Kidney tubule cell (primary cell): ENCODE data around the gene TCERG1L.
"Not testable (repeated sequence)": the region's sequence is repeated elsewhere in the genome, so short reads cannot be mapped to it uniquely, and the experiment has no call there.

Source experiments
- DNase-seq: peaks from one replicate; pipeline ENCODE4 v3.0.0-alpha.2; 2018; ENCODE audit warnings: low spot score

The TCERG1L gene

DNA sequence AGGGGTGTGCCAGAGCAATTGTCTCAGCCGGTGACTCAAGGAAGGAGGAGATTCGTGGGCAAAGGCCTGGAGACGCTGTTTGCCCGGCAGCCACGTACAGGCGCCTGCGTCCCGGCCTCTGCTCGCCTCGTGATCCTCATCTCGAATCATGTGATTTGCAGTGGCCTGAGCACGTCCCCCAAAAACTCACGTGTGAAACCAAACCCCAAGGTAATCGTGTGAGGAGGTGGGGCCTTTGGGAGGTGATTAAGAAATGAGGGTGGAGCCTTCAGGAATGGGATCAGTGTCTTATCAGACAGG is 226.8 kb downstream of the TCERG1L start:
- no peak for DNase-seq

DNA sequence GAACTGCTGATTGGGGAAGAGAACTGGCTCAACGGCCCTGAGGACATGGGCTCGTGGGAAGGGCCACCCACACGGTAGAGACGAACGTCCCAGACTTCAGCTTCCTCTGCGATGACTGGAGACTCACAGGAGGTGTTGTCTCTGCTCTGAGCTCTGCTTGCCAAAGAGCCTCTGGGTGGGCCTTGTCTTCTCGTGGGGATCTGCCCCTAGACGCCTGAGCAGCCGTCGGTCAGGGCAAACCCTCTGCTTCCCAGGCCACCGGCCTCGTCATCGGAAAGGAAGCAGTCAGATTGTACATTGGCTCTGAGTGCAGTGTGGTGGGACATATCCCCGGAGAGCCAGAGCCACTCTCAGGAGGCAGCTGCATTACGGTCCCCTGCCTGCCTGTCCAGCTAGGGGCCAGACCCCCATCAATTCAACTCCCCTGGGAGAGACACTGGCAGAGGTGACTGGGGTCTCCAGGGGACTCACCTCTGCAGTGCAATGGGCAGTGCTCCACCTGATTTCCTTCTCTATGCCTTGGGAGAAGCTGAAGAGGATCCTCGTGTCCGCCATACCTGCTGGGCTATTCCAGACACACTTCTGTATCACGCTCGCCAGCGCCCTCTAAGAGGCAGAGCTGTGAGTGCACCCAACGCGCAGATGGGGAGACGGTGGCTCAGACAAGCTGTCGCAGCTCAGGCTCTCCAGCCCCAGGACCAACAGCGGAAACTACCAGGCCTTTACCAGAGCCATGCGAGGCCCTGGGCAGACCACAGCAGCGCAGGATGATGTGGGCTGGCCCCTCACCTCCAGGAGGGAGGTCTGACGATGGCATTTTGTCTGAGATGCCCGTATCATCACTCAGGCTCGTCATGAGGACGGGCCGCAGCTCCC is 227.4 kb downstream of the TCERG1L start:
- no peak for DNase-seq

- no peak for DNase-seq
These were observed 228.5 kb downstream of the TCERG1L start for GRCh38 chr10:131082991-131083481.

DNA sequence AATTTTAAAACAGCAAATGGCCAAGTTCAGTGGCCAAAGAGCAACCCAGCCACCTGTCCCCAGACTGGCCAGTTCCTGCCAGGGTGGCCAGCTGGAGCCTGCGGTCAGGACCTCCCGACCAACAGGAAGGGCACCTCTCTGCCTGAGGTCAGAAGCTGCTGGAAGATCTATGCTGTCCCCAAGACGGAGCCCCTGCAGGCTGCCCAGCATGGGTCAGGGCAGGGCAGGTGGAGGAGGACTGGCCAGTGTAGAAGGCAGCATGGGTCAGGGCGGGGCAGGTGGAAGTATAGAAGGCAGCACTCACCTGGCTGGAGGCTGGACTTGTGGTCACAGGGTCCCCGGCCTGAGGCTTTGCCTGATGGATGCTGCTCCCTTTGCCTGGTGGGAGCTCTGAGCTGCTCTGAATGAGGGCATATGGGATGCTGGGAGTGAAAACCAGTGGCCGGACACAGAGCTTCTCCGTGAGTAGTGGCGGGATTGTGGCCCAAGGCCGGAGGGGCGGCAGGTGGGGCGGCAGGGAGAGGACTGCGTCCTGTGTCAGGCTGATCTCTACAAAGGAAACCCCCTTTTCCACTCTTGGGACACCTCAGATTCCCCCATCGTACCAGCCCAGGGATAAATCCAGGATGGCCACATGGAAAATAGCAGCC is 229.2 kb downstream of the TCERG1L start:
- DNase-seq, result no peak

- no peak for DNase-seq
These were observed 229.7 kb downstream of the TCERG1L start for GRCh38 chr10:131081786-131082185.

- DNase-seq, result no peak
These were observed 230.1 kb downstream of the TCERG1L start for GRCh38 chr10:131081376-131081775.

DNA sequence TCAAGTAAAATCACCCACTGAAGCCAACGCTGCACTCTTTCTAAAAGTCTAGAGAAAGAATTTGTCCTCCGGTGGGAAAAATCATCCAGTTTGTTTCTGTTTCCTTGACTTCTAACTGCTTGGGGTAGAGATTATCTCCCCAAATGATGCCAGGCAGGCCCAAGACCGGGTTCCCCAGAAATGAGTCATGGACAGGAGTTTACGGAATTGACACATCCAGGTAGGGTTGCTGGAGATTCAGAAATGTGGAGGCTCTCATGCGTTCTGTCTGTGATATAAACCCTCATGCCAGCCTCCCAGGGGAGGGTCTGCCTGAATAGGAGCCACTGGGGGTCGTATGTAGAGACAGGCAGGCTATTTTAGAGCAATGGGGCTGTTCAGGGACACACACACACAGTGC is 230.9 kb downstream of the TCERG1L start:
- DNase-seq, result no peak

DNA sequence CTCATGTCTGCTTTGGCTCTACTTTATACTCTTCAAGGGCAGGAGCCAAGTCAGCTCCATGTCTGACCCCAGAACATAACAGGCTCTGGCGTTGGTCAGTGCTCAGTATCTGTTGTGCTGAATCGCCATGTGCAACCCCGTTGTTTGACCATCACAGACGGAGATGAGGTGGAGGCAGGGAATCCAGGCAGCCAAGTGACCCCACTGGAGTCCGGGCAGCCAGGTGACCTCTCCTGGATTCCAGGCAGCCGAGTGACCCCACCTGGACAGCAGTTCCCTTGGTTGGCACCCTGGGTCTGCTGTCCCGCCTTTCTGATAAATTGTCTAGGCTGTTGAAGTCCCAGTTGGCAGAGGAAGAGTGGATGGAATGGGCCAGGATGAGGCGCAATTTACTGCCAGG is 232.2 kb downstream of the TCERG1L start:
- DNase-seq, result no peak

GRCh38 chr10:131078882-131079280 is 232.6 kb downstream of the TCERG1L start:
- DNase-seq, result not testable (repeated sequence)

DNA sequence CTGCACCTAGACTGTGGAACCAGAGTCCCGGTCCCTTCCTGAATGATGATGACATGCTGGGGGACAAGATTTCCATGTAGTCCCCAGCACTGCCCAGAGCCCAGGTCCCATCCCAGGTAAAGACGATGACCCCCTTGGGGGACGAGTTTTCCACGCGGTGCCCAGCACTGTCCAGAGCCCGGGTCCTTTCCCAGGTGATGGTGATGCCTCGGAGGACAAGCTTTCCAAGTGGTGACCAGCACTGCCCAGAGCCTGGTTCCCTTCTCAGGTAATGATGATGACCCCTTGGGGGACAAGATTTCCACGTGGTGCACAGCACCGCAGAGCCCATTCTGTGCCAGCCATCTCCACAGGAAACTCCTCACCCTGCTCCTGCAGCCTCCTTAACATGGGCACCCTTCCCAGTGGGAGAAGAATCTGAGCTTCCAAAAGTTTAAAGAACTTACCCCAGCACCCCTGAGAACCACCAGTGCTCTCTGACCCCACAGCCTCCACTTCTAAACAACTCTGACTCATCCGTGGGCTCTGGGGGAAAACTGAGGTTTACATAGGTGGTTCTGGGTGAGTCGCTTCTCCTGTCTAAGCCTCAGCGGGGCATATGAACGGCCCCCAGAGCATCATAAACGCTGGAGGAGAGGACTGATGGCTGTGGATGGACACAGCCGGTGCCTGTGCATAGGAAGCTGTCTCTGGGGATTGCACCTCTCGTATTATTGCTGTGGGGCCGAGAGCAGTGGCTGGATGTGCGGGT is 233.2 kb downstream of the TCERG1L start:
- no peak for DNase-seq

- DNase-seq, result no peak
These were observed 233.8 kb downstream of the TCERG1L start for GRCh38 chr10:131077724-131078123.

DNA sequence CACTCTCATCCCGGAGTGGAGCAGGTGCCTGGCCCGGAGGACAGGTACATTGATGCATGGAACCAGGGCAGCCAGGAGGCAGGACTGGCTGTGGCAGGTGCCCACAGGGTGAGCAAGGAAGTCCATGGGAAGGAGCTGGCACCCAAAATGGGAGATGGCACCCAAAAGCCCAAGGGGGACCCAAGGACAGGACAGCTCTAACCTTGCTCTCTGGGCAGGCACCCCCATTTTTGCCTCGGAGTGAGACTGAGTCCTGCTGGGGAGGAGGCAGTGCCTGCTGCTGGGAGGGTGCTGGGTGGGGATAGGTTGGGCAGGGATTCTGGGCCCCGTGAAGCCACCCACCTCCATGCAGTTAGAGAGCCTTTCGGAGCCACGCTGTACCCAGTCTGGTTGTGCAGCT is 234.5 kb downstream of the TCERG1L start:
- no peak for DNase-seq

DNA sequence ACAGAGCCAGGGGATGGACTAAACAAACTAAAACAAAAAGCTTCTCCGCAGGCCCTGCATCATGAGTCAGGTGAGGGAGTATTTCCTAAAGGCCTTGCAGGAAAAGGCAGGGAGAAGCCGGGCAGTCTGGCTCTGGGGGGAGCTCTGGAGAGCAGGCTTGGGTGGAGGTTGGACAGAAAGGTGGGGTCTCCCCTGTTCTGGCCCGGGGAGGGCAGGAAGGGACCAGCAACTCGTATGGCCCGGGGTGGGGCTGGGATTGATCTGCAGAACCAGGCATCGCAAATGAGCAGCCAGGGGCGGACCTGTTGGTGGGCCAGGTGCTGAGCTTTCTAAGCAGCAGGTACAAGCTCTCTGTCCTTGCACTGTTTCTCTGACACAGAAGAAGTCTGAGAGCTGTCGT is 235.2 kb downstream of the TCERG1L start:
- DNase-seq, result no peak

DNA sequence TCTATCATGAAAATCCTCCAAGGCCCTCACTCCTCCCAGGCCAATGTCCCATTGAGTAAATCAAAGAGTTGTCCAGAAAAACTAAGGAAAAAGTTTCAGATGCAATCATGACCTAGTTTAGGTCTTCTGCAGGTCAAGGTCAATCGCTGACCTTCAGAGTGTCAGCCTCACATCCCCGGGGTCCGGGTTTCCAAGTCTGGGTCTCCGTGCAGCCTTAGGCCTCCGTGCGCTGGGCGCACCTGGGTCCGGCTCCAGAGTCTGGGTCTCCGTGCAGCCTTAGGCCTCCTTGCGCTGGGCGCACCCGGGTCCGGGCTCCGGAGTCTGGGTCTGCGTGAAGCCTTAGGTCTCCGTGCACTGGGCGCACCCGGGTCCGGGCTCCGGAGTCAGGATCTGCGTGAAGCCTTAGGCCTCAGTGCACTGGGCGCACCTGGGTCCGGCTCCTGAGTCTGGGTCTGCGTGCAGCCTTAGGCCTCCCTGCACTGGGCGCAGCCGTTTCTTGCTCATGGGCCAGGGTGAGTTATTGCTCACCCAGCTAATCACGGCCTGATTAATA is 236.2 kb downstream of the TCERG1L start:
- DNase-seq, result no peak

DNA sequence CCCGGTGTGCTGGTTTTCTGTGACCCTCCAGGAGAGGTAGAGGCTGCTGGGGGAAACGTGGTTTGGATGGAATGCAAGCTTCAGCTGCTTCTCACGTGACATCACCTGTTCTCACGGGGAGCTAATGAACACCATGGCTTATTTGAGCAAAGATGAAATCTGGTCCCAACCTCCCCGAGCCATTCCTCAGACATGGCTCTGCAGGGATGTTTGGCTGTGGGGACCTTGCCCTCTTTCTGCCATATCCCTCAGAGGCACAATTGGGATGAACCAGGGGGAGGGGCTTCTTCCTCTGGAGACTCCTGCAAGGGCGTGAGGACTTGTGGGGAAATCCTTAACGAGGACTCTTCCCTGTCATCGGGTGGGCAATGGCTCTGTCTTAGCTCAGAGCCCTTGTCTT is 236.8 kb downstream of the TCERG1L start:
- no peak for DNase-seq

DNA sequence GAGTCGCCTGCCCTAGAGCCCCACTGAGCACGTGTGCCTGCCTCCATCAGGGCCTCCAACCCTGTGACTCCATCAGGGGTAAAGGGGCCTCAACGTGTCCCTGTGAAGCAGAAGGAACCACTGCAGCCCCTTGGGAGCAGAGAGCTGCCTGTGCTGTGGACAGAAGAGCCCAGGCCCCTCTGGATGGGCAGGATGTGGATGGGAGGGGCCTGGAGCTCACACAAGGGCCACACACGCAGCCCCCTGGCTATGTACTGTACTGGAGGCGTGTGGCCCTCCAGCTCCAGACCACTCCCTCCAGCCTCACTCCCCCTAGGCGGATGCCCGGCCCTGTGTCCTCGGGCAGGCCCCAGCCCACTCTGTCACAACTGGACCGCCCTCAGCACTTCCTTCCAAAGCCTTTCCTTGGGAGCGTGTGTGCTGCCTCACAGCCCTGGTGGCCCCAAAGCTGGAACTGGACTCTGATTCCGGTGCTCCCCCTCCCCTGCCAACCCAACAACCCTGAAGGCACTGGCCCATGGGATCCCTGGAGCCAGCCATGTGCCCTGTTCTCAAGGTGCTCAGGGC is 238.0 kb downstream of the TCERG1L start:
- DNase-seq, result no peak

GRCh38 chr10:131072651-131073468 is 238.7 kb downstream of the TCERG1L start:
- no peak for DNase-seq

DNA sequence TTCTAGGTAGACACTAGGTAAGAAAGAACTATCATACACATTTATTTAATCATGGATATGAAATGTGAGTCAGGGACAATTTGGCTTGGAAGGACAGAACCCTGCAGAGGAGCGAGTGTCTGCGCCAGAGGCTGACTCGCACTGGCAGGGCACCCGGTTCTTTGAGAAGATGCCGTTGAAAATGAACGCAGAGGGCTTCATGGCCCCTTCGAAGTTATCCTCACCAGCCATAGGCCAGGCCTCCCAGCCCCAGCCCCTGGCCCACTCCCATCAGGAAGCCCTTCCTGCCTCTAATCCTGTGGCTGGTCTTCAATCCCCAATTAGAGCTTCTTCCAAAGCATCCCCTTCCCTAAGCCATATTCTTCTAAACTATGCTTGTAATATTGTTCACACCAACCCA is 239.8 kb downstream of the TCERG1L start:
- no peak for DNase-seq

DNA sequence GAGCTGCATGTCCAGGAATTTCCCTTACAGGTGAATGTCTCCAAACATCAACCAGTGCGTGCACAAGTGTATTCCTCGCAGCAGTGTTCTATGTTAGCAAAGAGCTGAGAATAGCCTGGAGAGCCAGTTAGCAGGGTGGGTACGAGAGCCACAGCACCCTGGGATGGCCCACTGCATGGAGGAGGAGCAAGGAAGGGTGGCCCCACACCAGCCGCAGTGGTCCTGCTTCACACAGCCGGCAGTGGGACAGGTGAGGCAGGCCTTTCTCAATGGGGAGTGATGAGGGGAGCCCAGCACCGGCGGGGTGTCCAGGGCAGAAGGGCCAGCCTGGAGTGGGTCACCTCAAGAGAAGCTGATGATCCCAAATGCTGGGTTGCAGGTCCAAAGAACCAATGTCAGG is 240.7 kb downstream of the TCERG1L start:
- DNase-seq, result no peak

DNA sequence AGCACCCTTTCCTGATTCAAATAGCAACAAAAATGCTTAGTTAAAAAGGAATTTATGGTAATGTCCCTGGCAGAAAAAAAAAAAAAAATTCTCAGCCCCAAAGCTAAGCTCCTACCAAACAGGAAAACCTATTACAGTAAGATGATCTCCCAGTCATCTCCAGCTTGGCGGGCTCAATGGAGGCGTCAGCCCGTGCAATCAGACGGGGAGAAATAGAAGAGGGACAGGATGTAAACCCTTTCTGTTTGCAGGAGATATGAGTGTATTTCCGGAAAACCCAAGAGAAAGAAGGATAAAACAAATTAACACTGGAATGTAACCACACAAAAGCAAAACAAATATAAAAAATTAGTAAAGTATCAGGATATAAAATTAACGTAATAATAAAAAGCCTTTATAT is 242.8 kb downstream of the TCERG1L start:
- no peak for DNase-seq

- no peak for DNase-seq
These were observed 243.2 kb downstream of the TCERG1L start for GRCh38 chr10:131068311-131068710.
